HG02943 (cell line): ENCODE results near the gene GLA.

Experiments used
- ATAC-seq: cut with Tn5 transposase; IDR thresholded peaks from one replicate; pipeline ENCODE4 v1.9.1; 2021; ENCODE audit warnings: mild to moderate bottlenecking, low read depth, moderate library complexity; ENCODE audit not compliant: unreplicated experiment

GLA gene

DNA sequence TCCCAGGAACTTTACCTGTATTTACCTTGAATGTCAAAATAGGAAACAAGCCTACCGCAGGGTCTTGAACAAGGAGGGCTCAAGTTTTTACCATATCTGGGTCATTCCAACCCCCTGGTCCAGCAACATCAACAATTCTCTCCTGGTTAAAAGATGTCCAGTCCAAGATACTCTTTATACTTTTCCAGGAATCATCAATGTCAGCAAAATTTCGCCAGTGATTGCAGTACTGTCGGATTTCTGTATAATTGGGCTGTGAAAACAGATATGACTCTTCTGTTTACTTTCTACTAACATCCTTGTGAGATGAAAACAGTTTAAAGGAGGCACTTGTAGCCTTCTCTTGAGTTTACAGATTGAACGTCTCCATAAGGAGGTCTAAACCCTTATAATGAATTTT, 9.0 kb downstream of the GLA start:
- no peak for ATAC-seq

DNA sequence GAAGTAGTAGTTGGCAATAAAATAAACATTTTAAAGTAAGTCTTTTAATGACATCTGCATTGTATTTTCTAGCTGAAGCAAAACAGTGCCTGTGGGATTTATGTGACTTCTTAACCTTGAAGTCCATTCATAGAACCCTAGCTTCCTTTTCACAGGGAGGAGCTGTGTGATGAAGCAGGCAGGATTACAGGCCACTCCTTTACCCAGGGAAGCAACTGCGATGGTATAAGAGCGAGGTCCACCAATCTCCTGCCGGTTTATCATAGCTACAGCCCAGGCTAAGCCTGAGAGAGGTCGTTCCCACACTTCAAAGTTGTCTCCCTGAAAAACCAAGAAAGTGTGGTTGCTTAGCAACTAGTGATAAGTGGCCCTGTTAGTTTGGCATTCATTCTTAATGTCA, 9.9 kb downstream of the GLA start:
- no peak for ATAC-seq

- ATAC-seq: no peak
These were observed 11.9 kb downstream of the GLA start for GRCh38 chrX:101395789-101396188.

DNA sequence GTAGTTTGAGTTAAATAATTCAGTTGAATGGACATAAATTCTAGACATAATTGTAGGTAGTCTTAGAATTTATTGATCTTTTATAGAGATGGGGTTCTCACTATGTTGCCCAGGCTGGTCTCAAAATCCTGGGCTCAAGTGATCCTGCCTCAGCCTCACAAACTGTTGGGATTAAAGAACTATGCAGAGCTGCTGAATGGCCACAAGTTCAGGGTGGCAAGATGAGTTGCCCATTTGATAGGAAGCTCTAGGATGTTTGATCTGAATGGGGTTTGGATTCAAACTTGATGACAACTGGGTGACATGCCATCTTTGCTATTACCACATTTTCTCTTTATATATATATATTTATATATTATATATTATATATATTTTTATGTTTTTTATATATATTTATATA, 13.4 kb downstream of the GLA start:
- ATAC-seq: no peak

- ATAC-seq: no peak
These were observed 14.0 kb downstream of the GLA start for GRCh38 chrX:101393530-101394305.

DNA sequence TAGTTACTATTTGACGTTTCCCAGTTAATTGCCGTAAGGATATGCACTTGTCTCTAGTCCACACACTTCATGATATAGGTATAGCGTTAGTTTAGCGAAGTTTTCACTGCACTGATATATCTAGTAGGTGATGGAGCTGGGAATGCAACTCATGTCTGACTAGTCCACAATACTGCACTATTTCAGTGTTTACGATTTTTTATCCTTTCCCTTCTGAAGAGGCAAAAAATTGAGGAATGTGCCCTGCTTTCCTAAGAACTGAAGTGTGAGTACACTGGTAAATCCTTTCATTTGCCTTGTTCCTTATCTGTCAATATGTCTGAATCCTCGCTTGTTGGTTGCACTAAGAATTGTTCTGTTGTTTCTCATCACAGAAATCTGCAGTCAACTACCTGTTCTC, 15.9 kb downstream of the GLA start:
- ATAC-seq: no peak

- ATAC-seq: peak; percentile 71
These were observed 16.8 kb downstream of the GLA start, which contains the start of gene RPL36A for GRCh38 chrX:101390664-101391525. TSS of gene RPL36A (plus strand) at chrX:101391011. CDS start at chrX:101391044, 33 bp downstream.

DNA sequence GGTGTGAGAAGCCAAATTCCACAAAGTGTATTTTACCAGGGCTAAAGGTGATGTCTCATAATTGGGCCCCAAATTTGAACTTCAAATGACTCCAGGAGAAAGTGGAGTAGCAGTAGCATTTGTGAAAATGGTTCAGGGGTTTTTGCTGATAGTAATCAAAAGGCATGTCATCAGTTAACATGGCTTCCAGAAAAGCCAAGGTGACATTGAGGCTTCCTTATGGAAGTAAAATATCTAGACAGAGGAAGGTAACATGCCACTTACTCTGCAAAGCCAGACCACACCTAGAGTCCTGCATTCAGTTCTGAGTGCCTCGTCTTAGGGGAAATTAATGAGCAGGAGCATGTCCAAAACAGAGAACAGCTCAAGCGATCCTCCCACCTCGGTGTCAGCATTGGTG, 19.1 kb downstream of the GLA start:
- ATAC-seq: no peak

- ATAC-seq: no peak
These were observed 21.2 kb downstream of the GLA start for GRCh38 chrX:101386542-101386885.

GRCh38 chrX:101385795-101386541, 21.8 kb downstream of the GLA start, which contains the start of gene BTK:
TSS of gene BTK (minus strand) at chrX:101386191. CDS start at chrX:101375284, 10,907 bp downstream.
- peak; percentile 73 for ATAC-seq

DNA sequence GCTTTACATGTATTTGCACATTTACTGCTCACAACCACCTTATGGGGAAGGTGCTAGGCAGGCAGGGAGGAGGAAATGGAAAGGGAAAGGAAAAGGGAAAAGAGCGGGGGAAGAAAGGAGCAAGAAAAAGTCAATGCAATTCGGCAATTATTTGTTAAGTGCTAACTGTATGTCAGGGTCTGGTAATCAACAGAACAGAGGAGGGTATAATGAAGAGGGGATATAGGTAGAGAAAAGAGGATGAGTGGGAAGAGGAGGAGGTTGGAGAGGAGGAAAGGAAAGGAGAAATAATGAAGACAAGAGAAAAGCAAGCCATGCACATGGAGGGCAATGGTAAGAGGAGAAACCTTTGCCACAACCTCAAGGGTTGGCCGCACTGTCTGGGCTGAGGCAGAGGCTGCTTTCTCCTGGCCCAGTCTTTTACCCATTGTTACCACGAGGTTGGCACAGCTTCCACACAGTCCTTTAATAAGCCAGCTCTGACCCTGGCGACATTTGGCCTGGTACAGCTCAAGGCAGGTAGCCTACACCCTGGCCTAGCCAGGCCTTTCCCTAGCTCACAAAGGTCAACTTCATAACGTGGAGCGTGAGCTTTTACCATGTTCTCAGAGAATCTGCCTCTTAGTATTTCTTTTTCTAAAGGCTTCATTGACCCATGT, 22.6 kb downstream of the GLA start:
- ATAC-seq: no peak

GRCh38 chrX:101383679-101384205, 24.0 kb downstream of the GLA start:
- ATAC-seq: peak; percentile 61

DNA sequence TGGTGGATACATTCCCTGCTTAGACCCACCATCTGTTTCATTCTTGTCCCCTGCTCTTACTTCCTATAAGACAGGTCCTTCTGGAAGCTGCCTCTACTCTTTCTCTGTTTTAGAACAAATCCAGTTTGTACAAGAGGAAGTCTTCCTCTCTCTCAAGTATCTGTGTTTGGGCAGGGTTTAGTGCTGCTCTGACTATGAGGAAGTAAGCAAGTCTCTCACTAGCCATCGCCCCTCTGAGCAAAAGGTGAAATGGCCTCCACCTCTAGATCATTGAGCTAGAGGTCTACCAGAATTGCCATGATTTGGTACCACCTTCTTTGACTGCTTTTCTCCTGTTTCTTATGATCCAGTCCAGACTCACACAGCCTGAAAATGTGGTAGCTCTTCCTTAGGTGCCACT, 30.2 kb downstream of the GLA start:
- ATAC-seq: no peak

DNA sequence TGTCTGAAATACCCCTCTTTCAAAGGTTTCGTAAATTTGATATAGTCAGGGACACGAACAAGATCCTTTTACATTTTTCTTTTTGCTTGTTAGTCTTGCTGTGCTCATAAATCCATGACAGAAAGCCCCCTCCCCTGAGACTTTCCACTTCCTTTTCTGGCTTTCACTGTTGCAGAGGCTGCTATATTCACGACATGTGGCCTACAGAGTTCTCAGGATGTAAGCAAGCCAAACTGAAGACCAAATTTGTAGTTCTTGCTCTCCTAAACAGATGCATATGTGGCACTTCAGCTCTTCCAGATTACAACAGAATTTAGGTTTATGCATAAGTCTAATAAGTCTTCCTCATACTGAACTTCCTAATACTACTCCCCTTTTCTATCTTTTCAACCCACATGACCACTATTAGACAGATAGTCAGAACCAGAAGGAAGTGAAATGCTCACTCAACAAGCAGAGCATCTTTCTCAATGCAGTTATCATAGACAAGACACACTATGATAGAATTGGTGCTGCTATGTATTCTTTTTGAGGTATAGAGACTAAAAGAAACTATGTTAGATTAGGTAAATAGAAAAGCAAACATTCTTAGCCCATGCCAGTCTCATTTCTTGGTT, 36.7 kb downstream of the GLA start:
- ATAC-seq: no peak

GRCh38 chrX:101369687-101370086, 38.0 kb downstream of the GLA start:
- ATAC-seq: no peak

DNA sequence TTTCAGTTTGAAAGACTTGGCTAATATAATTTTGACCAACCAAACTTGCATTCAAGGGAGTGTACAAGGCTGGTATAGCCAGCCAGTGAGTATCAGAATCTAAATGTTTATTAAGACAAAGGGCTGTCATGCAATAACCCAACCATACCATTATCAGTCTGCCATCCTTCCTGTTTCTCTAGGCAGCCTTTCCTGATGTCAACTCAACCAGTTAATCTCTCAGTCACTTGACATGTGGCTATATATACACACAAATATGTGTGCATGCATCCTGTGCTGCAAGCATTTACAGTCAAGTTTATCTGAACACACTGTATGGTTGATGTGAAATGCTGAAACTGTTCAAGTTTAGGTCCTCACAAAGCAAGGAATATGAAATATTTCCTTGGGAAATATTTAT, 38.9 kb downstream of the GLA start:
- no peak for ATAC-seq

DNA sequence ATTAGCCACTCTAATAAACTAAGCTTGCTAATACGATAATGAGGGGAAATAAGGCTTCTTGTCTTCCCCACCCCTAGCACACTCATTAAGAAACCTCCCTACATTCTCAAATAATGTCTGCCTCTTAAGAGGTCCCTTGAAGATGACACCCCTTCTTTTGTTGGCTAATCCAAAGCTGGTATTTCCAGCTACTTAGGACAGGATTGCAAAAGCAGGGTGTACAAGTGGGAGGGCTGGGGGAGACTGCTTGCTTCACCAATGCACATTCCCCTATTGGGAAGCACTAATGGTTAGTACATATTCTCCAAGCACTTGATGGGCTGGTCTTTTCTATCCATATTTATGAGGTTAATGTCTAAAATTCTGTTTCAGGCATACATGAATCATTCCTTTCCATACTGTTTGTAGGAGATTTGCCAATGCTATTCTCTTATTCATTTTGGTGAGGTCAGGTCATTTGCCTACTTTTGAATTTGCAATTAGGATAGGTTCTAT, 42.4 kb downstream of the GLA start:
- ATAC-seq: no peak

GRCh38 chrX:101362757-101363156, 45.0 kb downstream of the GLA start:
- ATAC-seq: no peak

GRCh38 chrX:101362116-101362515, 45.6 kb downstream of the GLA start:
- no peak for ATAC-seq

- ATAC-seq: no peak
These were observed 47.3 kb downstream of the GLA start for GRCh38 chrX:101360390-101360789.
